GM08714 (cell line): ENCODE measurements around the gene VAC14.
"Not testable (repeated sequence)": the region's sequence is repeated elsewhere in the genome, so short reads cannot be mapped to it uniquely, and the experiment has no call there.

ENCODE experiments used
- H3K4me3 ChIP-seq: fragments of 200-500 bp; sonication (Bioruptor generic); 2 replicates; pipeline ENCODE4 v1.5.1; 2014; ENCODE audit warnings: mild to moderate bottlenecking, low read length, inconsistent platforms
- ZNF274 ChIP-seq: IDR thresholded peaks from 2 replicates; pipeline ENCODE4 v1.6.1; 2012; ENCODE audit warnings: mild to moderate bottlenecking, low read depth, low read length

The VAC14 gene

DNA sequence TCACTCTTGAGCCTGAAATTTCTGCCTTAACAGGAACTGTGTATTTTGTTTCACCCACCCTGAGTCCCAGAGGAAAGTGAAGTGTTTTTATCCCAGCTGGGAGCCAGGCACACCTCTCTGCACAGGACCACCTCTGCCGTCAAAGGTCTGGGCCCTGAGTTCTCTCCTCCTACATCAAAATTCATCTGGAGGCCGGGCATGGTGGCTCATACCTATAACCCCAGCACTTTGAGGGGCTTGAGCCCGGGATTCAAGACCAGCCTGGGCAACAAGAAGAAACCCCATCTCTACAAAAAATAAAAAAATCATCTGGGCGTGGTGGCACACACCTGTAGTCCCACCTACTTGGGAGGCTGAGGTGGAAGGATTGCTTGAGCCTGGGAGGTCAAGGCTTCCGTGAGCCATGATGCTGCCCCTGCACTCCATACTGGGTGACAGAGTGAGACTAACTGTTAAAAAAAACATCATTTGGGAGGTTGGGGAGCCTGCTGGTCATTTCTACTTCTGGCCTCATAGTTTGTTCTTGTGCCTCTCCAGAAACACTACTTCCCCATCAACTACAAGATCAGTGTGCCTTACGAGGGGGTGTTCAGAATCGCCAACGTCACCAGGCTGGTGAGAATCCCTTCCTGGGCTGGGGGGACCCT, 144.8 kb downstream of the VAC14 start:
- TF ChIP-seq ZNF274, result no peak
- H3K4me3 ChIP-seq, result no peak overlapping the region

GRCh38 chr16:70653809-70654771, 146.9 kb downstream of the VAC14 start:
- TF ChIP-seq ZNF274, result no peak
- no peak overlapping the region for H3K4me3 ChIP-seq

DNA sequence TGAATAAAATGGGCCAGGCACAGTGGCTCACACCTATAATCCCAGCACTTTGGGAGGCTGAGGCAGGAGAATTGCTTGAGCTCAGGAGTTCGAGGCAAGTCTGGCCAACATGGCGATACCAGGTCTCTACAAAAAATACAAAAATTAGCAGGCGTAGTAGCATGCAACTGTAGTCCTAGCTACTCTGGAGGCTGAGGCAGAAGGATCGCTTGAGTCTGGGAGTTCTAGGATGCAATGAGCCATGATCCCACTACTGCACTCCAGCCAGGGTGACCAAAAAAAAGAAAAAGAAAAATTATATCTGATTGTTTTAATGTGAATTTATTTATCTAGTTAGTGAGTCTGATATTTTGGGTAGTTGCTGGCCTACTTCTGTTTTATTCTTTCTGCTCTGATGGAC, 147.6 kb downstream of the VAC14 start:
- TF ChIP-seq ZNF274, result no peak
- H3K4me3 ChIP-seq, result no peak overlapping the region

DNA sequence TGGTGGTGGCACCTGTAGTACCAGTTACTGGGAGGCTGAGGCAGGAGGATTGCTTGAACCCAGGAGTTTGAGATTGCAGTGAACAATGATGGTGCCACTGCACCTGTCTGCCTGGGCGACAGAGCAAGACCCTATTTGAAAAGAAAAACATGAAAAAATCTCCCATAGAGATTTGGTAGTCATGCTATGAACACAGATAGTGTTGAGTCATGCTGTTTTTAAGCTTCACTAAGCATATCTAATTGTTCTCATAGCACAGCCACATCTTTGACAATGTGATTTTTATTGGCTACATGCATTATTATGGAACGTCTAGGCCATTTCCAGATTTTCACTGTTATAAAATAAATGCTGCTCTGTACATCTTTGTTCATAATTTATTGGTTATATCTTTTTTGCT, 148.6 kb downstream of the VAC14 start:
- no peak overlapping the region for H3K4me3 ChIP-seq
- TF ChIP-seq ZNF274, result no peak

GRCh38 chr16:70651524-70651923, 149.4 kb downstream of the VAC14 start:
- H3K4me3 ChIP-seq, result no peak overlapping the region
- TF ChIP-seq ZNF274, result no peak

GRCh38 chr16:70650216-70650615, 150.7 kb downstream of the VAC14 start:
- no peak for TF ChIP-seq ZNF274
- no peak overlapping the region for H3K4me3 ChIP-seq

- H3K4me3 ChIP-seq, result no peak overlapping the region
- no peak for TF ChIP-seq ZNF274
Observed at GRCh38 chr16:70649300-70649699, 151.7 kb downstream of the VAC14 start.

GRCh38 chr16:70648606-70649005, 152.4 kb downstream of the VAC14 start:
- TF ChIP-seq ZNF274, result no peak
- H3K4me3 ChIP-seq, result no peak overlapping the region

DNA sequence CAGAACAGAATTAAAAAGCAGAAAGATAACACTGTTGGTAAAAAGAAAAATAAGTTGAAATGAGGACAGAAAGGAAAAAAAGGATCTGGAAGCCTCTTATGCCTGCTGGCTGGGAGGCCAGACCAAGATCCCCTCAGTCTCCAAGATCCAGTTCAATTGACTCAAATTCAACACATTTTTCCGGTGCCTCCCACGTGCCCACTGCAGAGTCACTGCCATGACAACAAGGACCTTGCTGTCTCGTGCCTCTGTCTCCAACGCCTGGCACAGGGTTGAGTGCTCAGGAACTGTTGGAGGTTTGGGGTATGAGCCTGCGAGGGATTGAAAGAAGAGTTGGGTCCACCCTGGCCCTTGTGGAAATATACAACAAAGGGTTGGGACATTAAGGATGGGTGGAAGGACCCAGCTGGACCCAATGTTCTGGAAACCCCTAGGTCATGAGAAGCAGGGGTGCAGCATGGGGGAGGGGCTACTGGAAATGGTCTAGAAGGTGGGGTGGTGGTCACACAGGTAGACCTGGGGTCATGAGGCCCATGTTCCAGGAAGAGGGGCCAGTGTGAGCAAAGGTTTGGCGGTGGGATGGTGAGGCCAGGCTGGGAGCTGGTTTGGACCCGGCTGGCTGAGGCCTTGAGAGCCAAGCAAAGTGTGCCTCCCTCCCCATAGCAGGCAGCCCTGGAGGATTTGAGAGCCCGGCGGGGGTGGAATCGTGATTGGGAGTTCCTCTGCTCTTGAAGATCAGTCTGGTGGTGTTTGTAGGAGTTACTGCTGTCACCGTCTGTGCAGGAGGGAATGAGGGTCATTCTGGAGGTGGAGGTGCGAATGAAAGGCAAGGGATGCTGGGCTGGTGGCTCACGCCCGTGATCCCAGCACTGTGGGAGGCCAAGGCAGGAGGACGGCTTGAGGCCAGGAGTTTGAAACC, 153.3 kb downstream of the VAC14 start:
- TF ChIP-seq ZNF274, result no peak
- H3K4me3 ChIP-seq, result no peak overlapping the region

GRCh38 chr16:70646260-70647241, 154.4 kb downstream of the VAC14 start, which contains the start of gene IL34:
TSS of gene IL34 (plus strand) at chr16:70646559. CDS start at chr16:70646948, 389 bp downstream.
- TF ChIP-seq ZNF274, result no peak
- no peak within 1 kb of the TSS for H3K4me3 ChIP-seq

GRCh38 chr16:70644763-70645597, 156.0 kb downstream of the VAC14 start:
- TF ChIP-seq ZNF274, result no peak
- no peak overlapping the region for H3K4me3 ChIP-seq

GRCh38 chr16:70643264-70643663, 157.7 kb downstream of the VAC14 start:
- not testable (repeated sequence) for H3K4me3 ChIP-seq
